Measurements from ENCODE around the gene FAM111A. TPM values are rescaled to one million over a fixed set of nuclear protein-coding genes. Genes with fewer than 3 reads are reported as not detected.
"Not testable (repeated sequence)": the region's sequence is repeated elsewhere in the genome, so short reads cannot be mapped to it uniquely, and the experiment has no call there.

Gene FAM111A, protein sequence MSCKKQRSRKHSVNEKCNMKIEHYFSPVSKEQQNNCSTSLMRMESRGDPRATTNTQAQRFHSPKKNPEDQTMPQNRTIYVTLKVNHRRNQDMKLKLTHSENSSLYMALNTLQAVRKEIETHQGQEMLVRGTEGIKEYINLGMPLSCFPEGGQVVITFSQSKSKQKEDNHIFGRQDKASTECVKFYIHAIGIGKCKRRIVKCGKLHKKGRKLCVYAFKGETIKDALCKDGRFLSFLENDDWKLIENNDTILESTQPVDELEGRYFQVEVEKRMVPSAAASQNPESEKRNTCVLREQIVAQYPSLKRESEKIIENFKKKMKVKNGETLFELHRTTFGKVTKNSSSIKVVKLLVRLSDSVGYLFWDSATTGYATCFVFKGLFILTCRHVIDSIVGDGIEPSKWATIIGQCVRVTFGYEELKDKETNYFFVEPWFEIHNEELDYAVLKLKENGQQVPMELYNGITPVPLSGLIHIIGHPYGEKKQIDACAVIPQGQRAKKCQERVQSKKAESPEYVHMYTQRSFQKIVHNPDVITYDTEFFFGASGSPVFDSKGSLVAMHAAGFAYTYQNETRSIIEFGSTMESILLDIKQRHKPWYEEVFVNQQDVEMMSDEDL
- total RNA-seq (100 to 1,000 TPM in 1 of 7 donors, 10 to 100 TPM in 6; 54.7 to 130 (median 67.2) TPM), polyA plus RNA-seq (10 to 100 TPM; 28.3 to 60.7 (median 51.4) TPM)
- long read RNA-seq, donor 1, full-length matches to known transcripts = 12 of 12 reads
- long read RNA-seq, donor 1, partial matches to known transcripts = 0 of 12 reads
- long read RNA-seq, donor 1, other reads (novel, unspliced or antisense) = 0 of 12 reads
- long read RNA-seq, donor 2, full-length matches to known transcripts = 2 of 10 reads
- long read RNA-seq, donor 2, partial matches to known transcripts = 8 of 10 reads
- long read RNA-seq, donor 2, other reads (novel, unspliced or antisense) = 0 of 10 reads

DNA sequence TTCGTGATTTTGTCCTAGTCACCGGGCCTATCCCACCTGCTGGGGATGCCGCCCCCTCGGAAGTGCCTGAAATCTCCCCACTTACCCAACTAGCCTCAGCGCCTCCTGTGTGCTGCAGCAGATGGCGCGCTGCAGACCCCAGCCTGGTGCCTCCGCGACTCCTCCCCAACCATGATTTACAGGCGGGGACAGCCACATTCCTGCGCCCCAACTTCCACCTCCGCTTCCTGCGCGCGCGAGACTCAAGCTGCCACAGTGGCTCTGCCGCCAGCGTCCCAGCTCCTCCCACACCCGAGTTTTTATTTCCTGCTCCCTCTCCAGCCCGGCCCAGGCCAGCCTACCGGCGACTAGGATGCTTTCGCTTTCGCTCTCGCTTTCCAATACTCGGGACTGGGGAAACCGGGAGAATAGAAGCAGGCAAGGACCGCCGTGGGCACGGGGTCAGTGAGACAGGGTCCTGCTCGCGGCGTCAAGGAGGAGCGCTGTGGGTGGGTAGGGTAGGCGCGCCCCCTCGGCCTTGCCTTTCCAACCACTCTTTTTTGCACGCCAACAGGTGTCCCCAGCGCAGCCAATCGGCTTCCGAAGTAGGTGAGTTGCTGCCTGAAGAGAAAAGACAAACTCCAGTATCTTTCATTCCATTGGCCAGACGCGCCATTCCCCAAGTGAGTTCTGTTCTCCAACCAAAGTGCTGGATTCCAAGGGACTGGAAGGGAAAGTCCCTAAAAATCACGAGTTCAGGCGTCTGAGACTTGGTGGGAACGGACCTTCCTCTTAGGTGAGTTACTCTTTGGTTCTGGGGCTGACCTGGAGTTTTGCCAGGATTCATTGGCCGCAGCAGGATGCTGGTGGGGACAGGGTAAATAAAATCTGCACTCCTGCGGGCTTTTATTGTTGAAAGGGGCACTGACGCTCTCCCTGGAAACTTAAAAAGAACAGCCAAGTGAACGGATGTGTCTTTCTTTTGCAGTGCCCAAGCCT lies at the start of gene FAM111A:
Gene FAM111A (plus strand): TSS at position 327 of the 978 bp plus-strand sequence. CDS start 6,017 bp downstream, outside the sequence.
- H3K27ac ChIP-seq = peak within 1 kb of the TSS; percentile 89 to 98 (median 96)
- 0 to 1% (median 0%) methylated on average over 50 of the region's 50 CpGs for WGBS, 5 donors
- no peaks in the 10 kb centered on the region for H3K27me3 ChIP-seq (replicated peaks in 1 of 7)
- peaks cover 11 to 90% (median 51%) of the 10 kb centered on the region in 6 donors for H3K4me1 ChIP-seq
- H3K36me3 ChIP-seq = peaks cover 0 to 22% (median 3%) of the 10 kb centered on the region in 6 donors
- intact Hi-C loops (cut with DNase I; ENCODE audit: low total_unique reads) = no loop called here
- H3K4me3 ChIP-seq = peak within 1 kb of the TSS; percentile 51 to 95 (median 72)
- DNase-seq = peak; percentile 97
- TF ChIP-seq, protein P1, sequence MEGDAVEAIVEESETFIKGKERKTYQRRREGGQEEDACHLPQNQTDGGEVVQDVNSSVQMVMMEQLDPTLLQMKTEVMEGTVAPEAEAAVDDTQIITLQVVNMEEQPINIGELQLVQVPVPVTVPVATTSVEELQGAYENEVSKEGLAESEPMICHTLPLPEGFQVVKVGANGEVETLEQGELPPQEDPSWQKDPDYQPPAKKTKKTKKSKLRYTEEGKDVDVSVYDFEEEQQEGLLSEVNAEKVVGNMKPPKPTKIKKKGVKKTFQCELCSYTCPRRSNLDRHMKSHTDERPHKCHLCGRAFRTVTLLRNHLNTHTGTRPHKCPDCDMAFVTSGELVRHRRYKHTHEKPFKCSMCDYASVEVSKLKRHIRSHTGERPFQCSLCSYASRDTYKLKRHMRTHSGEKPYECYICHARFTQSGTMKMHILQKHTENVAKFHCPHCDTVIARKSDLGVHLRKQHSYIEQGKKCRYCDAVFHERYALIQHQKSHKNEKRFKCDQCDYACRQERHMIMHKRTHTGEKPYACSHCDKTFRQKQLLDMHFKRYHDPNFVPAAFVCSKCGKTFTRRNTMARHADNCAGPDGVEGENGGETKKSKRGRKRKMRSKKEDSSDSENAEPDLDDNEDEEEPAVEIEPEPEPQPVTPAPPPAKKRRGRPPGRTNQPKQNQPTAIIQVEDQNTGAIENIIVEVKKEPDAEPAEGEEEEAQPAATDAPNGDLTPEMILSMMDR (IDR thresholded peaks at IDR 0.05 in 8 of 11, conservative IDR thresholded peaks at IDR 0.05 in 3 of 11) = peak in 7 of 11 experiments; percentile 7 to 43 (median 18)
- TF ChIP-seq POLR2AphosphoS5 (IDR thresholded peaks at IDR 0.05) (peak; percentile 87 to 95 (median 92)), POLR2A (IDR thresholded peaks at IDR 0.05) (peak in 1 of 3 donors; percentile 7)
- no peaks in the 10 kb centered on the region for H3K9me3 ChIP-seq

DNA sequence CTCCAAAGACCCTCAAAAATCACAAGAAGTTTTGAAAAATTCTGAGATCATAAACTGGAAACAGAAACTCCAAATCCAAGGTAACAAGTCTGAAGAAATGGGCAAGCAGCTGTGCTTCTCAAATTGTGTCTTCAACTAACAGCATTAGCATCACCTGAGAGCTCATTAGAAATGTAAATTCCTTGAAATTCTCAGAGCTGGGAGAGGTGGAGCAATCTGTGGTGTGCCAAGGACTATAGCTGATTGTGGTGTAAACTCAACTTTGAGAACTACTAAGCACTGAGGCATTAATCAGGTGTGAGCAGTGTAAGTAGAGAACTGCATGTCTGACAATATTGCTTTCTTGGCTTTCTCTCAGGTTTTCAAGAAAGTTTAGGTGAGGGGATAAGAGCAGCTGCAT lies 49.1 kb upstream of the FAM111A start:
- DNase-seq; intact Hi-C loops (cut with DNase I; ENCODE audit: low total_unique reads): not testable (repeated sequence)
- peaks cover 0 to 46% (median 2%) of the 10 kb centered on the region in 6 donors for H3K4me1 ChIP-seq

DNA sequence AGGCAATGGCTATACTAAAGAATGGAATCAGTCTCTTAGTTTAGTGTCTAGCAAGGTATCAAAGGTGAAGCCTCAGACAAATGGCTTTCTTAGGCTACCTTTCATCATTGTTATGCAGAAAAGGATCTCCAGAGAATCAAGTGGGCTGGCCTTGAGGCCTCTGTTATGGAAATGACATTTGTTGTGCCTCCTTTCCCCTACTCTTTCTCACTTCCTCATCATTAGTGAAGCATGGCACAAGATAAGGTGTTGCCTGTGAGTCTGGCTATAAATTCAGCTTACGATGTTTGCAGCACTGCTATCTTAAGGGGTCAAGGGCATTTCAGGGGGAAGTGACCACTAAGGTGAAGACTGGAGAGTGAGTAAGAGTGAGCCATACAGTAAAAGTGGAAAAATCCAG lies 47.4 kb upstream of the FAM111A start:
- H3K36me3 ChIP-seq; intact Hi-C loops (cut with DNase I; ENCODE audit: low total_unique reads); H3K4me3 ChIP-seq; DNase-seq; H3K27me3 ChIP-seq (replicated peaks in 1 of 7); H3K9me3 ChIP-seq: not testable (repeated sequence)
- Histone ChIP-seq H3K27ac (peak overlapping the region in 6 of 8 donors; percentile 4 to 63 (median 48)), H3K4me1 (peaks cover 0 to 41% (median 2%) of the 10 kb centered on the region in 6 donors)
- WGBS, 5 donors = 24 to 54% (median 44%) methylated on average over 1 of the region's 1 CpG

More for the DNA sequence above, 49.1 kb upstream of the FAM111A start:
- H3K27ac ChIP-seq; H3K36me3 ChIP-seq; H3K4me3 ChIP-seq; H3K9me3 ChIP-seq; H3K27me3 ChIP-seq (replicated peaks in 1 of 7): not testable (repeated sequence)

DNA sequence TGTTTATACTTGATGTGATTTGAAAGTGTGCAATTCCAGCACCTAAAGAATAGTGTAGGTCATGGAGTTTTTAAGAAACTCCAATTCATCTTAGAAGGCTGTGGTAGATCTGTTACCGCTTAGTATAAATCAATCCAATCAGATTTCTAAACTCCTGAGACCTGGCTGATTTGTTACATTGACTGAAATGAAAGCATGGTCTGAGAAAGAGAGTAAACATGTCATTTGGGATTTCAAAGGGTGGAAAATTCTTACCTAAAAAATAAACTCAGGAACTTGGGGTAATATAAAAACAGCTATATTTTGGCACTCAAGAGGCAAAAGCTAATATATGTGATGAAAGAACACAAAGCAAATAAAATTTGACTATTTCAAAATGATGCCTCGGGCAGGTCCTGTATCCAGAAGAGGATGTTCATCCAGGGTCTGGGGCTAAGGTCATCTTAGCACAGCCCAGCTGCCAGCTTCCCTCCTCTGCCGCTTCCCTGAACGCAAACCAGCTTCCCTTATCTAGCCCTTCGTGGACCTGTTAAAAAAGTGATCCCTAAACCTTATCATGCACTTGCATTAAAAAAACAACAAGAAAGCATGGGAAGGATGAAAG lies 46.6 kb upstream of the FAM111A start:
- H3K9me3 ChIP-seq; intact Hi-C loops (cut with DNase I; ENCODE audit: low total_unique reads); H3K27me3 ChIP-seq (replicated peaks in 1 of 7); H3K4me3 ChIP-seq; DNase-seq; H3K36me3 ChIP-seq: not testable (repeated sequence)
- Histone ChIP-seq H3K27ac (peak overlapping the region in 6 of 8 donors; percentile 14 to 63 (median 48)), H3K4me1 (peaks cover 0 to 46% (median 4%) of the 10 kb centered on the region in 6 donors)
- 69 to 86% (median 76%) methylated on average over 5 of the region's 5 CpGs for WGBS, 5 donors
